Endothelial cell of umbilical vein (primary cell): ENCODE measurements around the gene TOM1L2.

Source experiments
- CTCF ChIP-seq, 2 donors: IDR thresholded peaks; 1 replicate in 1 of 2; 2 replicates in 1 of 2; pipeline ENCODE4 v1.5.1; 2011; ENCODE audit warnings: low read length in 2 of 2, mild to moderate bottlenecking in 2 of 2, moderate library complexity in 2 of 2, control low read depth in 1 of 2, inconsistent platforms in 1 of 2, low read depth in 1 of 2; ENCODE audit not compliant: insufficient read depth in 1 of 2; ENCODE audit errors: extremely low read depth in 1 of 2
- POLR2A ChIP-seq: IDR thresholded peaks from 2 replicates; pipeline ENCODE4 v1.6.1; 2012; ENCODE audit warnings: low read depth, mild to moderate bottlenecking, control low read depth, low read length

GRCh38 chr17:17795296-17795695 lies 176.9 kb downstream of the TOM1L2 start:
- TF ChIP-seq CTCF (IDR thresholded peaks at IDR 0.05; ENCODE audit: extremely low read depth in 1 of 2, insufficient read depth in 1 of 2, low read depth in 1 of 2, low read length in 2 of 2): no peak
- no peak for TF ChIP-seq POLR2A
